NB4 (cell line): ENCODE results near the gene DNAH9.

Source experiments
- DNase-seq: peaks from one replicate; pipeline ENCODE4 v3.0.0; 2010; ENCODE audit warnings: low read depth
- H3K4me3 ChIP-seq: one replicate; pipeline ENCODE4 v1.5.1; 2011; ENCODE audit warnings: mild to moderate bottlenecking, low read depth, low read length, moderate library complexity
- MYC ChIP-seq: IDR thresholded peaks from 2 replicates; pipeline ENCODE4 v1.6.1; 2011; ENCODE audit warnings: low read depth, low read length
- POLR2A ChIP-seq: IDR thresholded peaks from 2 replicates; pipeline ENCODE4 v1.6.1; 2011; ENCODE audit warnings: mild to moderate bottlenecking; ENCODE audit not compliant: insufficient read length; ENCODE audit errors: extremely low read depth
- TF ChIP-seq, protein P1 (sequence below): IDR thresholded peaks from one replicate; pipeline ENCODE4 v1.5.1; 2012; ENCODE audit warnings: low read depth, low read length
- TF ChIP-seq, protein P2 (sequence below): IDR thresholded peaks from 2 replicates; pipeline ENCODE4 v1.6.1; 2011; ENCODE audit warnings: low read depth, low read length

DNAH9 gene, protein sequence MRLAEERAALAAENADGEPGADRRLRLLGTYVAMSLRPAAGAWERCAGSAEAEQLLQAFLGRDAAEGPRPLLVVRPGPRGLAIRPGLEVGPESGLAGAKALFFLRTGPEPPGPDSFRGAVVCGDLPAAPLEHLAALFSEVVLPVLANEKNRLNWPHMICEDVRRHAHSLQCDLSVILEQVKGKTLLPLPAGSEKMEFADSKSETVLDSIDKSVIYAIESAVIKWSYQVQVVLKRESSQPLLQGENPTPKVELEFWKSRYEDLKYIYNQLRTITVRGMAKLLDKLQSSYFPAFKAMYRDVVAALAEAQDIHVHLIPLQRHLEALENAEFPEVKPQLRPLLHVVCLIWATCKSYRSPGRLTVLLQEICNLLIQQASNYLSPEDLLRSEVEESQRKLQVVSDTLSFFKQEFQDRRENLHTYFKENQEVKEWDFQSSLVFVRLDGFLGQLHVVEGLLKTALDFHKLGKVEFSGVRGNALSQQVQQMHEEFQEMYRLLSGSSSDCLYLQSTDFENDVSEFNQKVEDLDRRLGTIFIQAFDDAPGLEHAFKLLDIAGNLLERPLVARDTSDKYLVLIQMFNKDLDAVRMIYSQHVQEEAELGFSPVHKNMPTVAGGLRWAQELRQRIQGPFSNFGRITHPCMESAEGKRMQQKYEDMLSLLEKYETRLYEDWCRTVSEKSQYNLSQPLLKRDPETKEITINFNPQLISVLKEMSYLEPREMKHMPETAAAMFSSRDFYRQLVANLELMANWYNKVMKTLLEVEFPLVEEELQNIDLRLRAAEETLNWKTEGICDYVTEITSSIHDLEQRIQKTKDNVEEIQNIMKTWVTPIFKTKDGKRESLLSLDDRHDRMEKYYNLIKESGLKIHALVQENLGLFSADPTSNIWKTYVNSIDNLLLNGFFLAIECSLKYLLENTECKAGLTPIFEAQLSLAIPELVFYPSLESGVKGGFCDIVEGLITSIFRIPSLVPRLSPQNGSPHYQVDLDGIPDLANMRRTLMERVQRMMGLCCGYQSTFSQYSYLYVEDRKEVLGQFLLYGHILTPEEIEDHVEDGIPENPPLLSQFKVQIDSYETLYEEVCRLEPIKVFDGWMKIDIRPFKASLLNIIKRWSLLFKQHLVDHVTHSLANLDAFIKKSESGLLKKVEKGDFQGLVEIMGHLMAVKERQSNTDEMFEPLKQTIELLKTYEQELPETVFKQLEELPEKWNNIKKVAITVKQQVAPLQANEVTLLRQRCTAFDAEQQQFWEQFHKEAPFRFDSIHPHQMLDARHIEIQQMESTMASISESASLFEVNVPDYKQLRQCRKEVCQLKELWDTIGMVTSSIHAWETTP (N-terminal part only)

DNA sequence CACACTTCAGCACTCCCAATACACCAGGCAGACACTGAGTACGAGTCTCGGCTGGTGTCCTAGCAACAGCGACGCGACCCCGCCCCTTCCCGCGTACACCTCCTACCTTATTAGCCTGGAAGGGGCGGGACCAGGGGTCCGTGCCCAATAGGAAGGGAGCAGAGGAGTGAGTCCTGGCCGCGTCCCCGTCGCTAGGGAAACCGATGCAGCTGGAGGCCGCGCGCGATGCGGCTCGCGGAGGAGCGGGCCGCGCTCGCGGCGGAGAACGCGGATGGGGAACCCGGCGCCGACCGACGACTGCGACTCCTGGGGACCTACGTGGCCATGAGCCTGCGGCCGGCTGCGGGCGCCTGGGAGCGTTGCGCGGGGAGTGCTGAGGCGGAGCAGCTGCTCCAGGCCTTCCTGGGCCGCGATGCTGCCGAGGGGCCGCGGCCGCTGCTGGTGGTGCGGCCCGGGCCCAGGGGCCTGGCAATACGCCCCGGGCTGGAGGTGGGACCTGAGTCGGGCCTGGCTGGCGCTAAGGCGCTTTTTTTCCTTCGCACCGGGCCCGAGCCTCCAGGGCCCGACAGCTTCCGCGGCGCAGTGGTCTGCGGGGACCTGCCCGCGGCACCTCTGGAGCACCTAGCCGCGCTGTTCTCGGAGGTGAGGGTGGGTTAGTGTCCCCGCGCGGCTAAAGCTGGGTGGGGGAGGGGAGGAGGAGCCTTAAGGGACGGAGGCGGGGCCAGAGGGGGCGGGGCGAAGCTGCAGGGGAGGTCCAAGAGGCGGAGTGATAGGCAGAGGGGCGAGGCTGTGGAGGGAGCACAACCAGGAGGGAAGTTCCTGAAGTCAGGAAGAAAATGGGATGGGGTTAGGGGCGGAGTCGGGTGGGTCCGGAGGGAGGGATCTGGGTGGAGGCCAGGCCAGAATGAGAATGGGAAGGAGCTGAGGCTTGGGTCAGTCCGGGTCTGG lies at the start of gene DNAH9:
DNAH9 (plus strand) TSS at position 197 of the 948 bp plus-strand sequence; CDS start at position 226, 29 bp downstream.
- H3K4me3 ChIP-seq = no peak within 1 kb of the TSS
- DNase-seq = no peak
- TF ChIP-seq, protein P1, sequence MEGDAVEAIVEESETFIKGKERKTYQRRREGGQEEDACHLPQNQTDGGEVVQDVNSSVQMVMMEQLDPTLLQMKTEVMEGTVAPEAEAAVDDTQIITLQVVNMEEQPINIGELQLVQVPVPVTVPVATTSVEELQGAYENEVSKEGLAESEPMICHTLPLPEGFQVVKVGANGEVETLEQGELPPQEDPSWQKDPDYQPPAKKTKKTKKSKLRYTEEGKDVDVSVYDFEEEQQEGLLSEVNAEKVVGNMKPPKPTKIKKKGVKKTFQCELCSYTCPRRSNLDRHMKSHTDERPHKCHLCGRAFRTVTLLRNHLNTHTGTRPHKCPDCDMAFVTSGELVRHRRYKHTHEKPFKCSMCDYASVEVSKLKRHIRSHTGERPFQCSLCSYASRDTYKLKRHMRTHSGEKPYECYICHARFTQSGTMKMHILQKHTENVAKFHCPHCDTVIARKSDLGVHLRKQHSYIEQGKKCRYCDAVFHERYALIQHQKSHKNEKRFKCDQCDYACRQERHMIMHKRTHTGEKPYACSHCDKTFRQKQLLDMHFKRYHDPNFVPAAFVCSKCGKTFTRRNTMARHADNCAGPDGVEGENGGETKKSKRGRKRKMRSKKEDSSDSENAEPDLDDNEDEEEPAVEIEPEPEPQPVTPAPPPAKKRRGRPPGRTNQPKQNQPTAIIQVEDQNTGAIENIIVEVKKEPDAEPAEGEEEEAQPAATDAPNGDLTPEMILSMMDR = no peak
- TF ChIP-seq POLR2A (no peak), MYC (no peak)
- TF ChIP-seq, protein P2, sequence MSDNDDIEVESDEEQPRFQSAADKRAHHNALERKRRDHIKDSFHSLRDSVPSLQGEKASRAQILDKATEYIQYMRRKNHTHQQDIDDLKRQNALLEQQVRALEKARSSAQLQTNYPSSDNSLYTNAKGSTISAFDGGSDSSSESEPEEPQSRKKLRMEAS = no peak

DNA sequence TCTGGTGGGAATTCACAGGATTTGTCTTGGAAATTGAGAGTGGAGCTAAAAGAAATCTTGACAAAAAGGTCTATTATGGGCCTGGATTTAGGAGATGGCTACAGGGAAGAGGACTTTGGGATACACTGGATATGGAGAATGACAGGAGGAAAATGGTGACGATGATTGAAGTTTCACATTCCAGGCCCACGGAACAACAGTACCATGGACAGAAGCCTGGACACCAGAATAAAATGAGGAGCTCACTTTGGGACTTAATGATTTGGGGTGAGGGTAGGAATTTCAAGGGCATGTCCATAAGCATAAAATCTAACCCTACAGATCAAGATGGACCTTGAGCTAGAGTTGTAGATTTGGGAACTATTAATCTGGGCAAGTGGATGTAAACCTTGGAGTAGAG lies 47.8 kb upstream of the DNAH9 start:
- TF ChIP-seq, protein P1 = no peak
- TF ChIP-seq MYC (no peak), POLR2A (no peak)
- TF ChIP-seq, protein P2 = no peak
- H3K4me3 ChIP-seq = no peak overlapping the region
- DNase-seq = no peak

DNA sequence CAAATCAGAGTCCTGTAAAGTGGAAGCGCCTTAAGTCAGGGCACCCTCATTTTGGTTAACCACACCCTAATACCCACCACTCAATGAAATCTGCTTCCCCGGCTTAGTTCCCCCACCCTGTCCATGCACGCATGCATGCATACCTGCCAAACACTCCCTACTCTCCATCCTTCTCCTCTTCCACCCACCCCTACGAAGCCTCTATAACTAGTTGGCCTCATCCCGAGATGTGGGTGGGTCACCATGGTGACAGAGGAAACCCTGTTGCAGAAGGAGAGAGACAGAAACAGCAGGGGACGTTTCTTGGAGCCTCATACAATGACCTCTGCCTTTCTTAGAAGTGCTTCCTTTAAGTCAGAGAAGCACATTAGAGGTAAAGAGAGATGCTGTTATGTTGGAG lies 46.8 kb upstream of the DNAH9 start:
- H3K4me3 ChIP-seq = no peak overlapping the region
- TF ChIP-seq, protein P2 = no peak
- TF ChIP-seq POLR2A (no peak), MYC (no peak)
- TF ChIP-seq, protein P1 = no peak
- no peak for DNase-seq

DNA sequence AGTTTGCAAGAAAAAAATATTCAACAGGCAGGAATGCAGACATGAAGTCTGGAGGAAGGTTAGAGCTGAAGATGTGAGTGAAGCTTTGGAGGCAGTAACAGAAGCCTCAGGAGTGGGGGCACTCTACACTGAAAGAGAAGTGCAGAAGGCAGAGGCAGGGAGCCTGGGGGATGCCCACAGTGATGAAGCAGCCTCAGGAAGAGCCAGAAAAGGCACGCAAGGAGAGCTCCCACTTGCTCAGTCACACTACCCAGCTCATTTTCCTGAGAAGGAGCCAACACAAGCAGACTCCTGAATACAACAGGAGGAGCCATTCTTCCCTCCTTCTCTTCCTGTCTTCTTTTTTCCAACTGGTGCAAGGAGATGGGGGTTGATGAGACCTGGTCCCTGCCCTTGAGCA lies 45.1 kb upstream of the DNAH9 start:
- no peak overlapping the region for H3K4me3 ChIP-seq
- no peak for TF ChIP-seq POLR2A
- no peak for TF ChIP-seq MYC
- TF ChIP-seq, protein P1 = no peak
- TF ChIP-seq, protein P2 = no peak
- DNase-seq = no peak
